HEK293 (cell line): ENCODE measurements around the gene HYI.

Experiments
- CTCF ChIA-PET: fragments of 350-600 bp; formaldehyde crosslinking; extraction: SDS; loops from one replicate; lab custom pipeline; 2021; ENCODE audit warnings: antibody characterized with exemption; lab: Yijun Ruan, JAX
- POLR2A ChIA-PET: fragments of 300-600 bp; formaldehyde crosslinking; extraction: SDS; loops from one replicate; lab custom pipeline; 2020; ENCODE audit warnings: antibody characterized with exemption, inconsistent platforms; lab: Yijun Ruan, JAX
- H3K27ac ChIP-seq: fragments of 200-500 bp; sonication (Bioruptor generic); 2 replicates; pipeline ENCODE4 v1.5.1; 2014; ENCODE audit warnings: low read depth, low read length, control low read depth, inconsistent platforms; ENCODE audit errors: extremely low read depth
- H3K36me3 ChIP-seq, 2 experiments: fragments of 200-500 bp in 1 of 2; sonication (Bioruptor generic) in 1 of 2; 1 replicate in 1 of 2; 2 replicates in 1 of 2; pipeline ENCODE4 v1.5.1; 2014 to 2017; ENCODE audit warnings: inconsistent platforms in 2 of 2, low read length in 2 of 2; ENCODE audit not compliant: control insufficient read depth in 2 of 2, insufficient read depth in 1 of 2
- H3K4me1 ChIP-seq: fragments of 200-500 bp; sonication (Bioruptor generic); 2 replicates; pipeline ENCODE4 v1.5.1; 2014; ENCODE audit warnings: mild to moderate bottlenecking, low read length, inconsistent platforms; ENCODE audit not compliant: control insufficient read depth, insufficient read depth
- H3K4me3 ChIP-seq: 2 replicates; pipeline ENCODE4 v1.5.1; 2011; ENCODE audit warnings: low read depth, mild to moderate bottlenecking, control low read depth, low read length, moderate library complexity
- H3K9me3 ChIP-seq: fragments of 200-500 bp; sonication (Bioruptor generic); 2 replicates; pipeline ENCODE4 v1.5.1; 2014; ENCODE audit warnings: low read depth, low read length, inconsistent platforms; ENCODE audit not compliant: control insufficient read depth, insufficient read depth
- GFI1B ChIP-seq: fragments of 450-650 bp; formaldehyde crosslinking; IDR thresholded peaks from 2 replicates; pipeline ENCODE4 v1.5.1; 2016; ENCODE audit warnings: missing biosample characterization, missing genetic modification characterization
- GLI4 ChIP-seq: fragments of 450-650 bp; formaldehyde crosslinking; IDR thresholded peaks from 2 replicates; pipeline ENCODE4 v1.5.1; 2016; ENCODE audit warnings: missing biosample characterization, missing genetic modification characterization
- HOXA7 ChIP-seq: sonication (generic); formaldehyde crosslinking; IDR thresholded peaks from 2 replicates; pipeline ENCODE4 v1.8.1; 2022; ENCODE audit warnings: missing genetic modification reagents, borderline replicate concordance
- REPIN1 ChIP-seq: fragments of 450-650 bp; formaldehyde crosslinking; IDR thresholded peaks from 2 replicates; pipeline ENCODE4 v1.5.1; 2017; ENCODE audit warnings: missing biosample characterization, missing genetic modification characterization, low read depth
- SP3 ChIP-seq: fragments of 450-650 bp; formaldehyde crosslinking; IDR thresholded peaks from 2 replicates; pipeline ENCODE4 v1.5.1; 2016; ENCODE audit warnings: missing biosample characterization, missing genetic modification characterization
- TRIM28 ChIP-seq: IDR thresholded peaks from 2 replicates; pipeline ENCODE4 v1.6.1; 2011; ENCODE audit warnings: low read length, control low read depth, borderline replicate concordance
- ZBTB20 ChIP-seq: fragments of 450-650 bp; formaldehyde crosslinking; IDR thresholded peaks from 2 replicates; pipeline ENCODE4 v1.5.1; 2016; ENCODE audit warnings: missing biosample characterization, missing genetic modification characterization
- ZBTB49 ChIP-seq: fragments of 450-650 bp; formaldehyde crosslinking; IDR thresholded peaks from 2 replicates; pipeline ENCODE4 v1.5.1; 2016; ENCODE audit warnings: missing biosample characterization, missing genetic modification characterization, low read depth
- ZFP3 ChIP-seq: fragments of 450-650 bp; formaldehyde crosslinking; IDR thresholded peaks from 2 replicates; pipeline ENCODE4 v1.5.1; 2016; ENCODE audit warnings: low read depth, missing biosample characterization, missing genetic modification characterization
- ZNF121 ChIP-seq: fragments of 450-650 bp; formaldehyde crosslinking; IDR thresholded peaks from 2 replicates; pipeline ENCODE4 v1.5.1; 2016; ENCODE audit warnings: missing biosample characterization, missing genetic modification characterization
- ZNF214 ChIP-seq: fragments of 450-650 bp; formaldehyde crosslinking; IDR thresholded peaks from 2 replicates; pipeline ENCODE4 v1.5.1; 2017; ENCODE audit warnings: missing biosample characterization, mild to moderate bottlenecking, missing genetic modification characterization, borderline replicate concordance
- ZNF341 ChIP-seq: fragments of 450-650 bp; formaldehyde crosslinking; IDR thresholded peaks from 2 replicates; pipeline ENCODE4; 2016; ENCODE audit warnings: low read depth, missing biosample characterization, missing genetic modification characterization
- ZNF391 ChIP-seq: fragments of 450-650 bp; formaldehyde crosslinking; IDR thresholded peaks from 2 replicates; pipeline ENCODE4 v1.5.1; 2016; ENCODE audit warnings: low read depth, missing biosample characterization, missing genetic modification characterization, borderline replicate concordance
- ZNF501 ChIP-seq: fragments of 450-650 bp; formaldehyde crosslinking; IDR thresholded peaks from 2 replicates; pipeline ENCODE4 v1.5.1; 2016; ENCODE audit warnings: missing biosample characterization, missing genetic modification characterization
- ZNF560 ChIP-seq: fragments of 450-650 bp; formaldehyde crosslinking; IDR thresholded peaks from 2 replicates; pipeline ENCODE4 v1.5.1; 2017; ENCODE audit warnings: missing biosample characterization, missing genetic modification characterization, borderline replicate concordance
- ZNF610 ChIP-seq: fragments of 450-650 bp; formaldehyde crosslinking; IDR thresholded peaks from 2 replicates; pipeline ENCODE4 v1.5.1; 2016; ENCODE audit warnings: missing biosample characterization, missing genetic modification characterization, borderline replicate concordance
- ZNF654 ChIP-seq: fragments of 450-650 bp; formaldehyde crosslinking; IDR thresholded peaks from 2 replicates; pipeline ENCODE4 v1.5.1; 2016; ENCODE audit warnings: low read depth, missing biosample characterization, missing genetic modification characterization
- ZNF830 ChIP-seq: fragments of 450-650 bp; IDR thresholded peaks from 2 replicates; pipeline ENCODE4 v1.5.0; 2018; ENCODE audit warnings: missing biosample characterization, missing genetic modification characterization, low read depth, mild to moderate bottlenecking, moderate library complexity
- TF ChIP-seq, protein P1 (sequence below): fragments of 450-650 bp; formaldehyde crosslinking; IDR thresholded peaks from 2 replicates; pipeline ENCODE4 v1.5.1; 2017; ENCODE audit warnings: missing biosample characterization, missing genetic modification characterization
- TF ChIP-seq, protein P2 (sequence below): fragments of 450-650 bp; formaldehyde crosslinking; optimal IDR thresholded peaks from 2 replicates; pipeline ENCODE3; 2016; ENCODE audit warnings: missing biosample characterization, mild to moderate bottlenecking, missing genetic modification characterization

Gene HYI

DNA sequence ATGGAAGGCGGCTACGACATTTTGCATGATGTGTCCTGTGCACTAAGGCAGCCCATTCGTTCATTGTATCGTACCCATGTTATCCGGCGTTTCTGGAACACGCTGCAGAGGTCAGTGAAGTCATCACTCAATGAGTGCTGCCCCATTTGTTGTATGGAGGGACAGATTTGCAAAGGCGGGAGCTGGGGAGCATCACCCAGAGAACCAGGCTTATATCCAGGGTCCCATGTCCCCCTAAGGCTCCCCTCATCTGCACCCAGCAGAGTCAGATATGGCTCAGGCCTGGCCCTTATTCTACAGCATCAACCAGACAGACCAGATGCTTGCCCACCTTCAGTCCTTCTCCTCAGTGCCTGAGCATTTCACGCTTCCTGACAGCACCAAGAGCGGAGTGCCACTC, 32.9 kb downstream of the HYI start:
- POLR2A ChIA-PET, result interaction anchor here (1.9 kb wide), 1 partner anchor 62 kb away, joined by 5 read pairs; the partner anchor contains the start of gene CDC20
- H3K27ac ChIP-seq, result no peak overlapping the region
- TF ChIP-seq GFI1B (tag by site-specific recombination) (no peak), GLI4 (tag by site-specific recombination) (no peak), ZNF391 (tag by site-specific recombination) (no peak), ZBTB49 (tag by site-specific recombination) (no peak), ZNF560 (no peak), SP3 (tag by site-specific recombination) (no peak)
- peaks cover 10 to 100% of the 10 kb centered on the region in 2 experiments for H3K36me3 ChIP-seq
- H3K9me3 ChIP-seq, result no peaks in the 10 kb centered on the region
- CTCF ChIA-PET, result interaction anchor here (0.6 kb wide), 1 partner anchor 117 kb away, joined by 3 read pairs; no protein-coding TSS in a partner anchor
- H3K4me3 ChIP-seq, result no peak overlapping the region
- no peaks in the 10 kb centered on the region for H3K4me1 ChIP-seq

- H3K9me3 ChIP-seq, result no peaks in the 10 kb centered on the region
- no peak for TF ChIP-seq ZNF501 (tag by site-specific recombination)
- no peak for TF ChIP-seq ZNF341 (tag by site-specific recombination)
- no peak for TF ChIP-seq HOXA7 (CRISPR knock-in tag)
- TF ChIP-seq ZFP3 (tag by site-specific recombination), result no peak
- no peak for TF ChIP-seq REPIN1 (tag by site-specific recombination)
- TF ChIP-seq, protein P1, sequence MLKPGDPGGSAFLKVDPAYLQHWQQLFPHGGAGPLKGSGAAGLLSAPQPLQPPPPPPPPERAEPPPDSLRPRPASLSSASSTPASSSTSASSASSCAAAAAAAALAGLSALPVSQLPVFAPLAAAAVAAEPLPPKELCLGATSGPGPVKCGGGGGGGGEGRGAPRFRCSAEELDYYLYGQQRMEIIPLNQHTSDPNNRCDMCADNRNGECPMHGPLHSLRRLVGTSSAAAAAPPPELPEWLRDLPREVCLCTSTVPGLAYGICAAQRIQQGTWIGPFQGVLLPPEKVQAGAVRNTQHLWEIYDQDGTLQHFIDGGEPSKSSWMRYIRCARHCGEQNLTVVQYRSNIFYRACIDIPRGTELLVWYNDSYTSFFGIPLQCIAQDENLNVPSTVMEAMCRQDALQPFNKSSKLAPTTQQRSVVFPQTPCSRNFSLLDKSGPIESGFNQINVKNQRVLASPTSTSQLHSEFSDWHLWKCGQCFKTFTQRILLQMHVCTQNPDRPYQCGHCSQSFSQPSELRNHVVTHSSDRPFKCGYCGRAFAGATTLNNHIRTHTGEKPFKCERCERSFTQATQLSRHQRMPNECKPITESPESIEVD, result no peak
- no peak for TF ChIP-seq ZBTB20
- TF ChIP-seq ZNF654 (tag by site-specific recombination), result no peak
- TF ChIP-seq, protein P2, sequence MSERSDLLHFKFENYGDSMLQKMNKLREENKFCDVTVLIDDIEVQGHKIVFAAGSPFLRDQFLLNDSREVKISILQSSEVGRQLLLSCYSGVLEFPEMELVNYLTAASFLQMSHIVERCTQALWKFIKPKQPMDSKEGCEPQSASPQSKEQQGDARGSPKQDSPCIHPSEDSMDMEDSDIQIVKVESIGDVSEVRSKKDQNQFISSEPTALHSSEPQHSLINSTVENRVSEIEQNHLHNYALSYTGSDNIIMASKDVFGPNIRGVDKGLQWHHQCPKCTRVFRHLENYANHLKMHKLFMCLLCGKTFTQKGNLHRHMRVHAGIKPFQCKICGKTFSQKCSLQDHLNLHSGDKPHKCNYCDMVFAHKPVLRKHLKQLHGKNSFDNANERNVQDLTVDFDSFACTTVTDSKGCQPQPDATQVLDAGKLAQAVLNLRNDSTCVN (tag by site-specific recombination), result no peak
- TF ChIP-seq ZNF214 (tag by site-specific recombination), result no peak
- TF ChIP-seq ZNF830 (tag by site-specific recombination), result no peak
- no peak for TF ChIP-seq TRIM28
- TF ChIP-seq ZNF610 (tag by site-specific recombination), result no peak
- no peak for TF ChIP-seq ZNF121
- TF ChIP-seq, all 188 proteins: peak for 0
- ChIA-PET POLR2A (no interaction called here), CTCF (interaction anchor here (0.6 kb wide), 1 partner anchor 116 kb away, joined by 3 read pairs; no protein-coding TSS in a partner anchor)
- Histone ChIP-seq H3K4me1 (no peaks in the 10 kb centered on the region), H3K4me3 (no peak overlapping the region), H3K36me3 (peaks cover 10 to 100% of the 10 kb centered on the region in 2 experiments), H3K27ac (no peak overlapping the region)
Measured at GRCh38 chr1:43419627-43420425, 33.9 kb downstream of the HYI start.
